Glutamatergic neuron (in vitro differentiated cells): ENCODE results near the gene MOB3B. TPM values are rescaled to one million over a fixed set of nuclear protein-coding genes. Genes with fewer than 3 reads are reported as not detected.

ENCODE experiments used
- DNase-seq: peaks from one replicate; pipeline ENCODE4 v3.0.0; 2022
- H3K27ac Mint-ChIP-seq: one replicate; pipeline ENCODE4 v1.8.0; 2020; ENCODE audit warnings: mild to moderate bottlenecking, mixed read lengths, inconsistent platforms; ENCODE audit not compliant: unreplicated experiment
- H3K27me3 Mint-ChIP-seq: one replicate; pipeline ENCODE4 v1.8.0; 2020; ENCODE audit warnings: mild to moderate bottlenecking, moderate library complexity, mixed read lengths, inconsistent platforms; ENCODE audit not compliant: unreplicated experiment
- H3K36me3 Mint-ChIP-seq: one replicate; pipeline ENCODE4 v1.8.0; 2020; ENCODE audit warnings: mild to moderate bottlenecking, mixed read lengths, inconsistent platforms; ENCODE audit not compliant: unreplicated experiment
- H3K4me1 Mint-ChIP-seq: one replicate; pipeline ENCODE4 v1.8.0; 2020; ENCODE audit warnings: mild to moderate bottlenecking, low read depth, mixed read lengths, inconsistent platforms; ENCODE audit not compliant: unreplicated experiment
- H3K4me3 Mint-ChIP-seq: one replicate; pipeline ENCODE4 v1.8.0; 2020; ENCODE audit warnings: mild to moderate bottlenecking, mixed read lengths, inconsistent platforms; ENCODE audit not compliant: unreplicated experiment
- H3K9me3 Mint-ChIP-seq: one replicate; pipeline ENCODE4 v1.8.0; 2020; ENCODE audit warnings: mild to moderate bottlenecking, moderate library complexity, mixed read lengths, inconsistent platforms; ENCODE audit not compliant: unreplicated experiment
- CTCF ChIP-seq: fragments of 200-600 bp; sonication (generic); IDR thresholded peaks from one replicate; pipeline ENCODE4 v1.5.0; 2021; ENCODE audit not compliant: partially characterized antibody, unreplicated experiment
- total RNA-seq: library from RNA; stranded (reverse); fragmentation: NEBNext Ultra II Directional; extraction: Animal tissue kit (Norgen Biotek cat#: 25700); gene quantifications from one replicate; pipeline ENCODE4 v1.2.1, GENCODE V29; 2021; ENCODE audit not compliant: unreplicated experiment

MOB3B gene
- total RNA-seq, 1 donor from 2014 or later = 1.8 TPM

GRCh38 chr9:27358007-27358406 is 171.6 kb downstream of the MOB3B start:
- Mint-ChIP-seq H3K27ac (no peak overlapping the region), H3K27me3 (peaks cover 3% of the 10 kb centered on the region), H3K9me3 (peaks cover 2% of the 10 kb centered on the region), H3K4me1 (peaks cover 2% of the 10 kb centered on the region), H3K36me3 (no peaks in the 10 kb centered on the region), H3K4me3 (no peak overlapping the region)
- no peak for TF ChIP-seq CTCF
- DNase-seq = no peak

GRCh38 chr9:27356446-27356845 is 173.2 kb downstream of the MOB3B start:
- Mint-ChIP-seq H3K4me1 (peaks cover 2% of the 10 kb centered on the region), H3K27me3 (peaks cover 2% of the 10 kb centered on the region), H3K9me3 (peaks cover 2% of the 10 kb centered on the region), H3K36me3 (no peaks in the 10 kb centered on the region), H3K4me3 (no peak overlapping the region), H3K27ac (no peak overlapping the region)
- TF ChIP-seq CTCF = no peak
- DNase-seq = no peak

GRCh38 chr9:27355166-27355565 is 174.4 kb downstream of the MOB3B start:
- peaks cover 2% of the 10 kb centered on the region for H3K4me1 Mint-ChIP-seq
- TF ChIP-seq CTCF = no peak
- no peak overlapping the region for H3K27ac Mint-ChIP-seq
- H3K36me3 Mint-ChIP-seq = no peaks in the 10 kb centered on the region
- no peaks in the 10 kb centered on the region for H3K9me3 Mint-ChIP-seq
- H3K27me3 Mint-ChIP-seq = peaks cover 2% of the 10 kb centered on the region
- DNase-seq = no peak
- H3K4me3 Mint-ChIP-seq = no peak overlapping the region

GRCh38 chr9:27353474-27354229 is 176.0 kb downstream of the MOB3B start:
- no peak overlapping the region for H3K4me3 Mint-ChIP-seq
- no peak for DNase-seq
- H3K9me3 Mint-ChIP-seq = no peaks in the 10 kb centered on the region
- no peak for TF ChIP-seq CTCF
- H3K36me3 Mint-ChIP-seq = no peaks in the 10 kb centered on the region
- peaks cover 2% of the 10 kb centered on the region for H3K27me3 Mint-ChIP-seq
- no peak overlapping the region for H3K27ac Mint-ChIP-seq
- H3K4me1 Mint-ChIP-seq = peaks cover 2% of the 10 kb centered on the region

GRCh38 chr9:27353166-27353473 is 176.5 kb downstream of the MOB3B start:
- H3K27ac Mint-ChIP-seq = no peak overlapping the region
- H3K4me3 Mint-ChIP-seq = no peak overlapping the region
- H3K27me3 Mint-ChIP-seq = peaks cover 2% of the 10 kb centered on the region
- peaks cover 2% of the 10 kb centered on the region for H3K4me1 Mint-ChIP-seq
- H3K36me3 Mint-ChIP-seq = no peaks in the 10 kb centered on the region
- no peak for TF ChIP-seq CTCF
- no peaks in the 10 kb centered on the region for H3K9me3 Mint-ChIP-seq
- DNase-seq = no peak
